Activated T-cell treated with anti-CD3 and anti-CD28 coated beads, Interleukin-2, amount 50 U/mL, for 48 hours (primary cell): Measurements from ENCODE around the gene CITED4.

Experiments used
- DNase-seq, 2 experiments: peaks; one replicate each; pipeline ENCODE4 v3.0.0-alpha.2; 2020

CITED4 gene

DNA sequence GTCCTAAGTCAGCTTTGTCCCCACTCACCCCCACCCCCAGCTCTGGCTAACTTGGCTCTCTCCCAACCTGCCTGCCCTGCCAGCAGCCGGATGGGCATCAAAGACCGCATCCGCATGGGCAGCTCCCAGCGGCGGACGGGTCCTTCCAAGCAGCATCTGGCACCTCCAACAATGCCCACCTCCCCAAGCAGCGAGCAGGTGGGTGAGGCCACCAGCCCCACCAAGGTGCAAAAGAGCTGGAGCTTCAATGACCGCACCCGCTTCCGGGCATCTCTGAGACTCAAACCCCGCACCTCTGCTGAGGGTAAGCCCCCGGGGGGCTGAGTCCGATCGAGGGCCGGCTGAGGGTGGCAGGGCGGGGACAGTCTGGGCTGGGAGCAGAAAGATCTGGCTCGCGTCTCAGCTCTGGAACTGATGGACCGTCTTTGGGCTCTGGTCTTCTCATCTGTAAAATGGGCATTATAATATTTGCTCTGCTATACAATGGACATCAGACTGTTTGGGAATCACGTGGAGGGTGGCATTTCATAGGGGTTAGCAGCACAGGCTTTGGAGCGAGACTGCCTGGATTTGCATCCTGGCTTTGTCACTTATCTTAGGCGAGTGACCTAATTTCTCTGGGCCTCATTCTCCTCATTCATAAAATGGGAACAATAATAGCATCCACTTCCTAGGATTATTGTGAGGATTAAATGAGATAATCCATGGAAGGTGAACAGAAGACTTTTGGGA, 31.0 kb downstream of the CITED4 start:
- DNase-seq: no peak

DNA sequence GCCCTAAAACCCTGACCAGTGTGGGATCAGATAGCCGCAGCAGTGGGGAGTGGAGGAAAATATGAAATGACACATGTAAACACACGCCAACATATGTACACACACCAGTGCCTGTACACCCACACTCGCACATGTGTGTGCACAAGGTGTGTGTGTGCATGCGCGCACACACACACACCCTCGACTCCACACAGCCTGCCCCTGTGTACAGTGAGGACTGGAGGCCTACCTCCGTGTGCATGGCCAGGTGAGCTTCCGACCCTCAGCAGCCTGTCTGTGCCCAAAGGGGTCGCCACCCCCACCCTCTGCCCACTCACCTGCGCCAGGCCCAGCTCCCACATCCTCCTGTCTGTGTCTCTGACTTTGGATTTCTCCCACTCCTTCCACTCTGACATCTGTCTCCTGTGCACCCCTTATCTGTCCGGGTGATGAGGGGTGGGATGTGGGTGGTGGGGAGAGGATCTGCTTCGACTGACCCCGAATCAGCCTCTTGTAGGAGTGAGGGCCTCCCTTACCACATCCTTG, 31.7 kb downstream of the CITED4 start:
- DNase-seq: no peak

- no peak for DNase-seq
Observed at GRCh38 chr1:40829631-40830245, 32.4 kb downstream of the CITED4 start.

DNA sequence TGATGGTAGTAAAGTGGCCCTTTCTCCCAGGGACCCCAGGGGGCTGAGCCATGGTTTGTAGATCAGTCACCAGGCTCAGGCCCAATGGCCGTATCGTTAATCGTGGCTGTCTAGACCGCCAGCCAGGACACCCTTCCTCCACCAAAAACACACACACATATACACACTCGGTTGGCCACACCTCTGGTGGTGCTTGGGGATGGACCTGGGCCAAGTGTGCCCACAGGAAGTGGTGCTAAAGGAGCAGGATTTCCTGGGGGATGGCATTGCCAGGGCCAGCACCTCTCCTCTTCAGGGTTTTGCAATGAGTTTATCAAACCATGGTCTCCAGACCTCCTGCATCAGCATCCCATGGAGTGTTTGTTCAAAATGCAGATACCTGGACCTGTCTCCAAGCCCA, 36.2 kb downstream of the CITED4 start:
- no peak for DNase-seq

- no peak for DNase-seq
Observed at GRCh38 chr1:40825435-40825788, 36.8 kb downstream of the CITED4 start.

- DNase-seq: no peak
Observed at GRCh38 chr1:40824591-40825434, 37.4 kb downstream of the CITED4 start.

GRCh38 chr1:40823983-40824382, 38.2 kb downstream of the CITED4 start:
- DNase-seq: no peak

DNA sequence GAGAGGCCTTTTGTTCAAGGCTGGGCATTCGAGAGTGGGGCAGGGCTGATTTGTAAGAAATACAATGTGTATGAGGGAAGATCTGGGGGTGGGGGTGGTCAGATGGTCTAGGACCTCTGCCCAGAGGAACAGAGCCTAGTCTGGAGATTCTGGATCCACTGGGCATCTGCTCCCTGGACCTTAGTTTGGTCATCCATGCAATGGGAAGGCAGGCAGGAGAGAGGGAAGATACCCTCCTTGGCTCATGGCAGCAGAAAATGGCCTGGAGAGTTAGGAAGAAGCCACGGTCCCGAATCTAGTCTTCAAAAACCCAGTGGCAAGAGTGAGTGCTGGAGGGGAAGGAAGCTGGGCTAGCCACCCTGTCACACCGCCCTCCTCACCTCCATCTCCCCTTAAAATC, 38.8 kb downstream of the CITED4 start:
- DNase-seq: no peak

DNA sequence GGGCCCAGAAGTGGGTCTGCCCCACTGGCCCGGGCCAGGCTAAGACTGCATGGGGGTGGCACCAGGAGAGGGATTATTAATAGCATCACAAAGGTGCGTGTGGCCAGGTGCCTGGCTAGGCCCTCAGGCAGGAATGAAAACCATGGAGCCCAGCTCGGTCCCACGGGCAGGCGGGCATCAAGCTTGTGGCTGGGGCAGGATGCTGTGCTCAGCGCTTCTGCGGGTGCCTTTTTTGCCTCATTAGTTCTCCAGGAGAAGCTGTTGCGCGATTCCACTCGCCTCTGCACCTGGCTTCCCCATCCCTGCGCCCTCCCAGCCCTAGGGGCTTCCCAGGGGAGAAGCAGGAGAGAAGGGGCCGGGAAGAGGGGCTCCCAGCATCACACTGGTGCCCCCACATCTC, 39.3 kb downstream of the CITED4 start:
- DNase-seq: no peak

GRCh38 chr1:40820911-40821693, 41.1 kb downstream of the CITED4 start:
- no peak for DNase-seq

GRCh38 chr1:40820251-40820797, 41.8 kb downstream of the CITED4 start:
- no peak for DNase-seq

DNA sequence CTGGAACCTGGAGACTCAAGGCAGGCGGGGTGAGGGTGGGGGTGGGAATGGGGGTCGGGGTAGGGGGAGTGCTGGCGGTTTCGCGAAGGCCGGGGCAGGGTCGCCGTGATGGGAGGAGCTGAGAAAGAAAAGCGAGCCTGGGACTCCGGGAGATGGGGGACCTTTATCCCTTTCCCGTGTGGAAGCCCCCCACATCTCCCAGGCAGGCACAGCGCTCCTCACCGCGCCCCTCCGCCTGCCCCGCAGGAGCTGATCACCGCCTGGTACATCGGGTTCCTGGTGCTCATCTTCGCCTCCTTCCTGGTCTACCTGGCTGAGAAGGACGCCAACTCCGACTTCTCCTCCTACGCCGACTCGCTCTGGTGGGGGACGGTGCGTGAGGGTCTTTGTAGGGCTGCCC, 43.1 kb downstream of the CITED4 start:
- DNase-seq: no peak

- peak; percentile 89 to 91 for DNase-seq
Observed at GRCh38 chr1:40818264-40818961, 43.8 kb downstream of the CITED4 start.

DNA sequence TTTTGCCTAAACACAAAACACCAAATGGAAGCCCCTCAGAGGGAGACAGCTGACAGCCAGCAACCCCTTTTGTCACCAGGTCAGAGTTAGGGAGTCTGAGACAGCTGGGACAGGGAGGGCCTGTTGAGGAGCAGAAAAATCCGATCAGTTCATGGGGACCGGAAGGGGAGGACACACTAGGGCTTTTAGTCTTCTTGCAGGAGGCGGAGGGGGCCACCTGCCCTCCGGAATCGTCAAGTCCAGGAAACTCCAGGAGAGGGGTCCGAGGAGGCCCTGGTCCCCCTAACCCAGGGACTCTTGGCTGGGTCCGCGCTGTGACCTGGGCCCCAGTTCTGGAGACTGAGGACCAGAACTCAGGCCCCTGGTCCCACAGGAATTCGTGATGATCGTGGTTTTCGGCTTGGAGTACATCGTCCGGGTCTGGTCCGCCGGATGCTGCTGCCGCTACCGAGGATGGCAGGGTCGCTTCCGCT, 44.3 kb downstream of the CITED4 start:
- DNase-seq: no peak

DNA sequence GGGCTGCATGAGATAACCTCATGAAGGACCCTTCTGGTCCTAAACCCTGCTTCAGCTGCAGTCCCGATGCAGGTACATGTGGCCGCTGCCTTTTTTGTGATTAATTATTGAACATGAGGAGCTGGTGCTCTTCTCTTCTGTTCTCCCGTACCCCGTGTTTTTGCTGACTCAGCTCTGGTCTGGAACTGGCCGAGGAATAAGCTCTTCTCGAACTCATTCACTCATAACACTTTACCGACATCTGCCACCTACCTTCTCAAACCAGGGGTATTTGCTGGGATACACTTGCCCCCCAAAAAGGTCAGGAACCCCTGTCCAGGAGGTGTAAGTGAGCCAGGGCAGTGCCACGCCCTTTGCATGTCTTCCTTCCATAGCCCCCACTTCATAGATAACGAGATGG, 46.7 kb downstream of the CITED4 start:
- DNase-seq: no peak
